K562 (cell line): Measurements from ENCODE around the gene SLC4A2. TPM values are rescaled to one million over a fixed set of nuclear protein-coding genes. Genes with fewer than 3 reads are reported as not detected.

Experiments
- CEBPZ ChIP-seq: fragments of 150-350 bp; IDR thresholded peaks from 2 replicates; pipeline ENCODE4 v1.6.1; 2014; ENCODE audit warnings: low read depth, mild to moderate bottlenecking, low read length, borderline replicate concordance
- CHD4 ChIP-seq: fragments of 200-600 bp; sonication (generic); IDR thresholded peaks from 3 replicates; pipeline ENCODE4 v1.6.1; 2012; ENCODE audit warnings: low read depth, mild to moderate bottlenecking, mixed read lengths, low read length, inconsistent platforms; ENCODE audit not compliant: insufficient read depth, insufficient replicate concordance, poor library complexity, severe bottlenecking
- CXXC5 ChIP-seq: fragments of 250-450 bp; sonication (Bioruptor Pico); IDR thresholded peaks from 2 replicates; pipeline ENCODE4 v1.8.0; 2022; ENCODE audit warnings: inconsistent platforms, mild to moderate bottlenecking, moderate library complexity
- DPF2 ChIP-seq: fragments of 450-650 bp; IDR thresholded peaks from 2 replicates; pipeline ENCODE4 v1.6.1; 2016
- ELF4 ChIP-seq: fragments of 450-650 bp; formaldehyde crosslinking; IDR thresholded peaks from 2 replicates; pipeline ENCODE4 v1.4.0; 2022; ENCODE audit warnings: missing genetic modification characterization
- FOXK1 ChIP-seq: sonication (generic); formaldehyde crosslinking; IDR thresholded peaks from 2 replicates; pipeline ENCODE4 v1.8.0; 2022; ENCODE audit warnings: missing genetic modification reagents, mild to moderate bottlenecking, borderline replicate concordance
- HIVEP1 ChIP-seq: fragments of 250-450 bp; sonication (Bioruptor Pico); IDR thresholded peaks from 2 replicates; pipeline ENCODE4 v1.4.0; 2020; ENCODE audit warnings: mild to moderate bottlenecking
- HNRNPUL1 ChIP-seq: fragments of 200-400 bp; formaldehyde crosslinking; IDR thresholded peaks from 2 replicates; pipeline ENCODE4 v1.6.1; 2017; ENCODE audit warnings: low read length
- IRF2 ChIP-seq: sonication (generic); formaldehyde crosslinking; IDR thresholded peaks from 2 replicates; pipeline ENCODE4 v1.8.1; 2022; ENCODE audit warnings: mild to moderate bottlenecking, missing genetic modification reagents
- MBD2 ChIP-seq: sonication (generic); IDR thresholded peaks from 2 replicates; pipeline ENCODE4 v1.6.1; 2016; ENCODE audit warnings: low read depth, borderline replicate concordance
- NCOA2 ChIP-seq, 2 experiments: fragments of 450-650 bp; IDR thresholded peaks; 2 replicates each; pipeline ENCODE4 v1.6.1; 2018; ENCODE audit warnings: mild to moderate bottlenecking in 2 of 2, moderate library complexity in 1 of 2; ENCODE audit not compliant: partially characterized antibody in 2 of 2
- NCOR1 ChIP-seq: fragments of 450-650 bp; IDR thresholded peaks from 2 replicates; pipeline ENCODE4 v1.6.1; 2016; ENCODE audit warnings: mild to moderate bottlenecking, moderate library complexity
- RBBP5 ChIP-seq: fragments of 200-600 bp; sonication (generic); IDR thresholded peaks from 2 replicates; pipeline ENCODE4 v1.6.1; 2012; ENCODE audit warnings: borderline replicate concordance, mild to moderate bottlenecking, low read length, control low read depth, inconsistent platforms; ENCODE audit not compliant: insufficient read depth, poor library complexity, severe bottlenecking
- TEAD2 ChIP-seq: fragments of 450-650 bp; IDR thresholded peaks from 2 replicates; pipeline ENCODE4 v1.6.1; 2016; ENCODE audit warnings: missing genetic modification characterization, control low read depth, missing compliant biosample characterization
- TEAD4 ChIP-seq, 2 experiments: sonication (generic) in 1 of 2; formaldehyde crosslinking in 1 of 2; IDR thresholded peaks; 2 replicates each; pipeline versions ENCODE4 v1.6.1 to v1.8.0; 2012 to 2022; ENCODE audit warnings: borderline replicate concordance in 1 of 2, inconsistent platforms in 1 of 2, low read length in 1 of 2, mild to moderate bottlenecking in 1 of 2, missing genetic modification reagents in 1 of 2
- ZBED1 ChIP-seq: IDR thresholded peaks from 2 replicates; pipeline ENCODE4 v1.6.1; 2014
- ZNF165 ChIP-seq: fragments of 250-450 bp; sonication (Bioruptor Pico); IDR thresholded peaks from 2 replicates; pipeline ENCODE4 v1.4.0; 2020; ENCODE audit warnings: borderline replicate concordance
- ZNF551 ChIP-seq: fragments of 250-450 bp; sonication (Bioruptor Pico); IDR thresholded peaks from 2 replicates; pipeline ENCODE4 v1.5.0; 2021; ENCODE audit warnings: mild to moderate bottlenecking, moderate library complexity
- ZNF655 ChIP-seq: fragments of 250-450 bp; sonication (Bioruptor Pico); IDR thresholded peaks from 2 replicates; pipeline ENCODE4 v1.5.0; 2021
- ZNF764 ChIP-seq: fragments of 250-450 bp; sonication (Bioruptor Pico); IDR thresholded peaks from 2 replicates; pipeline ENCODE4 v1.4.0; 2020; ENCODE audit warnings: low read depth, mild to moderate bottlenecking, moderate library complexity
- polyA plus RNA-seq, 8 experiments: library from polyadenylated mRNA; depleted of rRNA in 4 of 8; stranded (reverse) in 5 of 8; unstranded in 3 of 8; fragments of >200 nt; fragmentation: Nextera tagmentation in 2 of 8; fragmentation: Illumina TruSeq in 1 of 8; extraction: Ambion mirVana in 2 of 8; extraction: Trizol in 1 of 8; gene quantifications; 2 replicates each; pipeline versions ENCODE4 v1.2.1 to v1.2.3, GENCODE V29; 2011 to 2014; ENCODE audit warnings: inconsistent platforms in 1 of 8, missing spikeins in 1 of 8
- total RNA-seq, 7 experiments: library from RNA; depleted of rRNA in 6 of 7; stranded (reverse); fragments of >200 nt in 6 of 7; fragmentation: Illumina TruSeq in 2 of 7; extraction: Trizol in 2 of 7; gene quantifications; 2 replicates each; pipeline versions ENCODE4 v1.2.1 to v1.2.3, GENCODE V29; 2011 to 2021; ENCODE audit warnings: low replicate concordance in 1 of 7
- TF ChIP-seq, protein P1 (sequence below): fragments of 450-650 bp; IDR thresholded peaks from 2 replicates; pipeline ENCODE4 v1.7.1; 2018; ENCODE audit warnings: mild to moderate bottlenecking, low read depth; ENCODE audit not compliant: partially characterized antibody

SLC4A2 gene
- total and polyA plus RNA-seq, 9 of the 15 experiments (the other 6 are each of a cell fraction or from before 2014, with no cell fraction given), result 11.4 to 375 (median 130) TPM

DNA sequence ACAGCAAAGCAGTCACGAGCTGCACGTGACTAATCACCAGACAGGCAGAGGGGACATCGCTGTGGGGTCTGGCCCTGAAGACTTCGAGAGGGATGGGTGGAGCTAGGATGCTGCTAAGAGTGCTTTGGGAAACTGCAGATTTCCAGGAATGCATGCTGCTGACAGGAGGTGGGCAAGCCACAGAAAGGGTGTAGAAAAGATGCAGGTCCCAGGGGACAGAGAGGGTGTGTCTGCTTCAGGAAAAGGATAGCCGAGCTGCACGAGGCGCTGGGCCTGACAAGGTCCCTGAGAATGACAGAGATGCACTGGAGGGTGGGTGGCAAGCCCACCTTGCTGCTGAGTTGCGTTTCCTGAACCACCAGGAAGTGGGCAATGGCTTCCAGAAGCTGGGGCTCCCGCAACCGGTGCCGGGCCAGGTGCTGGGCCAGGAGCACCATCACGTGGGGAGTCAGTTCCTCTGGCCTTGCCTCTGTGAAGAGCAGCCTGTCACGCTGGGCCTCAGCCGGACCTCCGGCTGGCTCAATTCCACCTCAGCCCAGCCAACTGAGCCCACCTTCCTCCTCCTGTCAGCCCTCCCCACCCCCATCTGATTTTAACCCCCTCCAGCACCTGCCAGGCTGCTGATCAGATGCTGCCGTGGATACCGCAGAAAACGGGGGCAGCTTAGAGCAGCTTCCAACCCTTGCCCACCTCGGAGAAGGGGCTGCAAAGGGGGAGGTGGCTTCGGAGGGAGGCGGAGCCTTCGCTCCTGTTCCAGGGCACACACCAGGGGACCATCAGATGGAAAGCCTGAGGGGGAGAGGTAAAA lies 19.0 kb downstream of the SLC4A2 start (continued):
- TF ChIP-seq, protein P1, sequence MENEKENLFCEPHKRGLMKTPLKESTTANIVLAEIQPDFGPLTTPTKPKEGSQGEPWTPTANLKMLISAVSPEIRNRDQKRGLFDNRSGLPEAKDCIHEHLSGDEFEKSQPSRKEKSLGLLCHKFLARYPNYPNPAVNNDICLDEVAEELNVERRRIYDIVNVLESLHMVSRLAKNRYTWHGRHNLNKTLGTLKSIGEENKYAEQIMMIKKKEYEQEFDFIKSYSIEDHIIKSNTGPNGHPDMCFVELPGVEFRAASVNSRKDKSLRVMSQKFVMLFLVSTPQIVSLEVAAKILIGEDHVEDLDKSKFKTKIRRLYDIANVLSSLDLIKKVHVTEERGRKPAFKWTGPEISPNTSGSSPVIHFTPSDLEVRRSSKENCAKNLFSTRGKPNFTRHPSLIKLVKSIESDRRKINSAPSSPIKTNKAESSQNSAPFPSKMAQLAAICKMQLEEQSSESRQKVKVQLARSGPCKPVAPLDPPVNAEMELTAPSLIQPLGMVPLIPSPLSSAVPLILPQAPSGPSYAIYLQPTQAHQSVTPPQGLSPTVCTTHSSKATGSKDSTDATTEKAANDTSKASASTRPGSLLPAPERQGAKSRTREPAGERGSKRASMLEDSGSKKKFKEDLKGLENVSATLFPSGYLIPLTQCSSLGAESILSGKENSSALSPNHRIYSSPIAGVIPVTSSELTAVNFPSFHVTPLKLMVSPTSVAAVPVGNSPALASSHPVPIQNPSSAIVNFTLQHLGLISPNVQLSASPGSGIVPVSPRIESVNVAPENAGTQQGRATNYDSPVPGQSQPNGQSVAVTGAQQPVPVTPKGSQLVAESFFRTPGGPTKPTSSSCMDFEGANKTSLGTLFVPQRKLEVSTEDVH, result peak; percentile 5
- TF ChIP-seq HIVEP1 (CRISPR knock-in tag), result no peak
- no peak for TF ChIP-seq TEAD4 (IDR thresholded peaks at IDR 0.05; ENCODE audit: low read length)
- no peak for TF ChIP-seq TEAD4 (CRISPR knock-in tag; IDR thresholded peaks at IDR 0.05; ENCODE audit: borderline replicate concordance)
- TF ChIP-seq ZNF551 (CRISPR knock-in tag), result no peak
- no peak for TF ChIP-seq HNRNPUL1
- TF ChIP-seq CHD4, result no peak
- no peak for TF ChIP-seq FOXK1
- peak; percentile 20 for TF ChIP-seq RBBP5
- peak; percentile 51 for TF ChIP-seq CXXC5
- 0 out of 2 replicates have a peak, but pooled peaks have one; percentile 19 for TF ChIP-seq ELF4
- no peak for TF ChIP-seq IRF2 (CRISPR knock-in tag)
- 0 out of 2 replicates have a peak, but pooled peaks have one; percentile 41 for TF ChIP-seq ZBED1
- TF ChIP-seq TEAD2 (tag), result no peak
- no peak for TF ChIP-seq MBD2
- no peak for TF ChIP-seq CEBPZ
- TF ChIP-seq ZNF655, result no peak
- TF ChIP-seq ZNF165 (CRISPR knock-in tag), result no peak
- no peak for TF ChIP-seq ZNF764 (CRISPR knock-in tag)
- TF ChIP-seq NCOA2 (IDR thresholded peaks at IDR 0.05; ENCODE audit: partially characterized antibody in 2 of 2), result no peak
- TF ChIP-seq DPF2, result no peak
- no peak for TF ChIP-seq NCOR1
